Lower leg skin (tissue), 4 donors: ENCODE results near the gene DPP10. TPM values are rescaled to one million over a fixed set of nuclear protein-coding genes. Genes with fewer than 3 reads are reported as not detected.

Experiments
- DNase-seq, 2 donors: peaks; one replicate each; pipeline ENCODE4 v3.0.0-alpha.2; 2019; ENCODE audit warnings: low spot score in 2 of 2
- H3K4me3 ChIP-seq: fragments of 200-600 bp; sonication (generic); 2 replicates; pipeline ENCODE4 v1.5.1; 2017; ENCODE audit warnings: mild to moderate bottlenecking, low read depth; ENCODE audit not compliant: poor library complexity, severe bottlenecking
- POLR2A ChIP-seq, 2 donors: fragments of 450-650 bp; IDR thresholded peaks; one replicate each; pipeline ENCODE4 v1.6.1; 2016 to 2017; ENCODE audit warnings: antibody characterized with exemption in 2 of 2, mild to moderate bottlenecking in 1 of 2, moderate library complexity in 1 of 2
- WGBS, 2 donors: methylation state at CpG; one replicate each; pipeline ENCODE4 v1.1.5; 2018; 5-methylcytosine and 5-hydroxymethylcytosine counted together
- intact Hi-C: fragments of 100-400 bp; cut with DNase I; formaldehyde crosslinking; loops from one replicate; pipeline ENCODE4 v1.15.0; 2023; ENCODE audit warnings: low total_unique reads
- total RNA-seq, 4 donors: library from RNA; depleted of rRNA; stranded (reverse); fragments of >200 nt; gene quantifications; one replicate each; pipeline ENCODE4 v1.1.0, GENCODE V29; 2016
- TF ChIP-seq, protein P1 (sequence below), 3 donors: fragments of 450-650 bp; IDR thresholded peaks; one replicate each; pipeline ENCODE4 v1.5.1; 2016; ENCODE audit warnings: antibody characterized with exemption in 3 of 3, mild to moderate bottlenecking in 3 of 3, moderate library complexity in 2 of 3

The DPP10 gene
- total RNA-seq, 4 donors from 2014 or later = 1.1 TPM; not detected in 3

DNA sequence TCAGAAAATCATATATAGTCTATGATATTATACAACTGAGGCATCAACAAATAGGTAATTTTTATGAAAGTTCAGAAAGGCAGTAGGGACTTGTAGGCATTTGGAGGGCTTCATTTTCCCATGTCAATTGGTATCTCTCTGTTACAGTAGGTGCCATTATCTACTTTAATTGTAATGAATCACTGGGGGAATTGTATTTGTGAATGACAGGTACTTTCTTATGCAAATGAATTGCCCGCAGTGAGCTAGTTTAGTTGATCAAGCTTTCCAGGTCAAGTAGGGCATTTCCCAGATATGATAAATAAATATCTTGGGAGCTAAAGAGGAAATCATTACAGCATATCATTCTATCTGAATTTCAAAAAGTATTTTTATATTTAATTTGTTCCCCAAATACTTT is 1116.3 kb downstream of the DPP10 start:
- intact Hi-C loops = no loop called here
- no peak for TF ChIP-seq POLR2A (IDR thresholded peaks at IDR 0.05)
- no peak overlapping the region for H3K4me3 ChIP-seq
- WGBS, 2 donors = 61 to 67% methylated on average over 1 of the region's 1 CpG
- no peak for DNase-seq

DNA sequence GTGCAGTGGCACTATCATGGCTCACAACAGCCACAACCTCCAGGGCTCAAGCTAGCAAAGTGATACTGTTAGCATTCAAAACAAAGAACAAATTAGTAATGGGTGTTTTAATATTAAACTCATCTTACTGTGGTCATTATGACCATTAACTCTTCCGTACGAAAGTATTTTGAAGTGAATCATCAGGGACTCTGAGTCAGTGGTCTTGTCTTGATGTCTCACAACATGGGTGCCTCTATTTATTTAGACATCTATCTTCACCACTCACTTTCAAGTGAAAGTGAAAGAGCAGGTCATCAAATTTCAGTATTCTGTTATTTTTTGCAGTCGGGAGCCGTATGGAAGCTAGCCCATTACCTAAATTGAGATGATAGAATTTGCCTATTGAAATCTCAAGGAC is 1118.2 kb downstream of the DPP10 start:
- no peak for DNase-seq
- no peak overlapping the region for H3K4me3 ChIP-seq
- intact Hi-C loops = no loop called here
- 87 to 90% methylated on average over 4 of the region's 4 CpGs for WGBS, 2 donors
- TF ChIP-seq, protein P1, sequence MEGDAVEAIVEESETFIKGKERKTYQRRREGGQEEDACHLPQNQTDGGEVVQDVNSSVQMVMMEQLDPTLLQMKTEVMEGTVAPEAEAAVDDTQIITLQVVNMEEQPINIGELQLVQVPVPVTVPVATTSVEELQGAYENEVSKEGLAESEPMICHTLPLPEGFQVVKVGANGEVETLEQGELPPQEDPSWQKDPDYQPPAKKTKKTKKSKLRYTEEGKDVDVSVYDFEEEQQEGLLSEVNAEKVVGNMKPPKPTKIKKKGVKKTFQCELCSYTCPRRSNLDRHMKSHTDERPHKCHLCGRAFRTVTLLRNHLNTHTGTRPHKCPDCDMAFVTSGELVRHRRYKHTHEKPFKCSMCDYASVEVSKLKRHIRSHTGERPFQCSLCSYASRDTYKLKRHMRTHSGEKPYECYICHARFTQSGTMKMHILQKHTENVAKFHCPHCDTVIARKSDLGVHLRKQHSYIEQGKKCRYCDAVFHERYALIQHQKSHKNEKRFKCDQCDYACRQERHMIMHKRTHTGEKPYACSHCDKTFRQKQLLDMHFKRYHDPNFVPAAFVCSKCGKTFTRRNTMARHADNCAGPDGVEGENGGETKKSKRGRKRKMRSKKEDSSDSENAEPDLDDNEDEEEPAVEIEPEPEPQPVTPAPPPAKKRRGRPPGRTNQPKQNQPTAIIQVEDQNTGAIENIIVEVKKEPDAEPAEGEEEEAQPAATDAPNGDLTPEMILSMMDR (IDR thresholded peaks at IDR 0.05) = no peak
- no peak for TF ChIP-seq POLR2A (IDR thresholded peaks at IDR 0.05)

GRCh38 chr2:115568643-115569042 is 1126.2 kb downstream of the DPP10 start:
- H3K4me3 ChIP-seq = no peak overlapping the region
- 68 to 76% methylated on average over 1 of the region's 1 CpG for WGBS, 2 donors
- intact Hi-C loops = no loop called here
- no peak for DNase-seq
- TF ChIP-seq, protein P1 (IDR thresholded peaks at IDR 0.05) = no peak
- TF ChIP-seq POLR2A (IDR thresholded peaks at IDR 0.05) = no peak

DNA sequence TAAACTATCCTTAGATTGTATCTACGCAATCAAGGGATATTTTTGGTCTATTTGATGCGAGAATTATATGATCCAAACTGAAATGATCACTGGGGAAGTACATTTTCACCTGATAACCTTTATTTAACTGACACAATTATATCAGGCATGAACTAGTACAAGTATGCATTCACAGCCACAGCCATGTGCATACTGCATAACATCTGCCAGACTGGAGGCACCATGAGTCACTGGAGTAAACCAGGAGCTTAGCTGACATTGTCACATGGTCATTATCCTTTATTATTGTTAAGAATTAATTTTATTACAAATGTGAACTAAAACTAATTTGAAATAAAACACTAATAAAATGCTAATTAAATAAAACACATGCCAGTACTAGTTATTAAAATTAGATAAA is 1127.1 kb downstream of the DPP10 start:
- TF ChIP-seq, protein P1 (IDR thresholded peaks at IDR 0.05) = no peak
- TF ChIP-seq POLR2A (IDR thresholded peaks at IDR 0.05) = no peak
- 68 to 79% methylated on average over 2 of the region's 2 CpGs for WGBS, 2 donors
- no peak for DNase-seq
- no peak overlapping the region for H3K4me3 ChIP-seq
- intact Hi-C loops = no loop called here

DNA sequence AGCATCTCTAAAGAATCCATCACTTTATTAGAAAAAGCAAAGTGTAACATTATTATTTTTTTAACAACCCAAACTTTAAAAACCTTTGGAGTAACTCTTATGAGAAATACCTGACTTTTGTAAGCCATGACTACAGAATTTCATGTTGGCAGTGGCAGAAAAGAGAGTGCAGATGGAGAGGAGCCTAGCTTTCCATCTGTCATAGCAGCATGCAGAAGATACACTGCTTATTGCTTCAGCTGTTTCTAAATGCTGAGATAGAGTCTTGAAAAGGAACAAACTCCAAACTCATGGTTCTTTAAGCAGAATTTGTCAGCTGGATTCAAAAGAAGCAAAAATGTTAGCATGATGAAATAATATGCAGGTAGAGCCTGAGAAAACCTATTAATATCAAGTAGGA is 1130.3 kb downstream of the DPP10 start:
- TF ChIP-seq, protein P1 (IDR thresholded peaks at IDR 0.05) = no peak
- no peak for TF ChIP-seq POLR2A (IDR thresholded peaks at IDR 0.05)
- H3K4me3 ChIP-seq = no peak overlapping the region
- DNase-seq = no peak
- intact Hi-C loops = no loop called here

- no peak for DNase-seq
- H3K4me3 ChIP-seq = no peak overlapping the region
- no peak for TF ChIP-seq POLR2A (IDR thresholded peaks at IDR 0.05)
- WGBS, 2 donors = 74 to 78% methylated on average over 4 of the region's 4 CpGs
- intact Hi-C loops = no loop called here
These were observed 1131.3 kb downstream of the DPP10 start for GRCh38 chr2:115573756-115574155.

DNA sequence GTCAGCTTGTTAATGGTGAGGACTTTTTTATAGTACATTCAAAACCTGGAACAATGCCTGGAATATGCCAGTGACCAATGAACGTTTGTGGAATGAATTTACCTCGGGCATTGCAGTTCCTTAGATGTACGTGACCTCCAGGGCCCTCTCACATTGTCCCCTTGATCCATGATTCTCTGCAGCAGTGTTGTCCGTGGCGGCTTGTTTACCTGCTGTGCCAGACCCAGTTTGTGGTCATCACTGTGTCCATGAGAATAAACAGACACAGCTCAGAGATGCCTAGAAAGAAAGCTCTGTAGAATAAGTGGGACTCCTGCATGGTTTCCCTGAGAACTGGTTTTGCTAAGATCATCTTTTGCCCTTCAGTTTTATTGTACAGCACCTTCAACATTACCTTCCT is 1132.2 kb downstream of the DPP10 start:
- no peak for DNase-seq
- intact Hi-C loops = no loop called here
- no peak for TF ChIP-seq POLR2A (IDR thresholded peaks at IDR 0.05)
- TF ChIP-seq, protein P1 (IDR thresholded peaks at IDR 0.05) = no peak
- 47 to 50% methylated on average over 5 of the region's 5 CpGs for WGBS, 2 donors
- no peak overlapping the region for H3K4me3 ChIP-seq
